ES-I3 (cell line): ENCODE results near the gene HEPHL1.

Experiments
- H3K36me3 ChIP-seq: 2 replicates; pipeline ENCODE4 v1.6.1; 2013; ENCODE audit warnings: mild to moderate bottlenecking, low read length, control low read depth, moderate library complexity; ENCODE audit not compliant: insufficient read depth
- H3K4me1 ChIP-seq: 2 replicates; pipeline ENCODE4 v1.6.1; 2013; ENCODE audit warnings: mild to moderate bottlenecking, control low read depth, low read length; ENCODE audit not compliant: insufficient read depth
- H3K9ac ChIP-seq: 2 replicates; pipeline ENCODE4 v1.6.1; 2013; ENCODE audit warnings: low read depth, mild to moderate bottlenecking, low read length, moderate library complexity
- H3K9me3 ChIP-seq: 2 replicates; pipeline ENCODE4 v1.6.1; 2013; ENCODE audit warnings: mild to moderate bottlenecking, low read length, moderate library complexity; ENCODE audit not compliant: control insufficient read depth, insufficient read depth

HEPHL1 gene

DNA sequence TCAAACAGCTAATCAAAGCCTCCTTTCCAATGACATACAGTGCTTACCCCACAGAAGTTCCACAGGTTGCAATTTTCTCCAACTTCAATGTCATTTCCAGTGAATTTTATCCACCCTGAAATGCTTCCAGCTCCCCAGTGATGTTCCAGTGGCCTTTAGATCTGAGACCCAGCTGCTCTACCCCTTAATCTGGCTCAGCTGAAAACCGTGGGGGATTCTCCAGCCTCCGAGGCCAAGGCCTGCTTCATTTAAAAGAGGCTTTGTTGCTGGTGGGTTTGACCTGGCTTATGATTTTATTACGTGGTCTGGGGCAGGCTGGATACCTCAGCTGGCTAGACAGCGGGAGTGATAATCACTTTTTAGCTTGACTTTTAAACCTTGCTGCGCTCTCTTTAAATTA is 10.9 kb downstream of the HEPHL1 start:
- no peaks in the 10 kb centered on the region for H3K9me3 ChIP-seq
- H3K36me3 ChIP-seq, result no peaks in the 10 kb centered on the region
- H3K9ac ChIP-seq, result no peak overlapping the region
- H3K4me1 ChIP-seq, result no peaks in the 10 kb centered on the region

DNA sequence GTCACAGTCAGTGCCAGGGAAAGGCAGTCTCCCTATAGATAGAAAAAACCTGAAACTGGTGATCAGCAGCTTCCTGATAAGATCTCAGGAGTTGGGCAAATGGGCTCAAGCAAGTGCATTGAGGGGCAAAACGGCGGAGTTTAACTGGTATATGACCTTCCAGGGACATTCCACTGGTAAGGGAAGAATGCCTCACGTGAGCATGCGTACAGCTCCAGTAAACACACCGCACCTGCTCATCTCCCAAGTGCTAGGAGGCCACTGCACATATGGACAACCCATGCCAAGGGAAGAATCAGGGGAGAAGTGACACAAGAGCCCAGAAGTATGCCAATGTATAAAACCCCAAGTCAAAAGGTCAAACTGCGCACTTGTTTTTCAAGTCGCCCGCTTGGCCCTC is 11.6 kb downstream of the HEPHL1 start:
- H3K4me1 ChIP-seq, result no peaks in the 10 kb centered on the region
- no peaks in the 10 kb centered on the region for H3K36me3 ChIP-seq
- no peak overlapping the region for H3K9ac ChIP-seq
- no peaks in the 10 kb centered on the region for H3K9me3 ChIP-seq

DNA sequence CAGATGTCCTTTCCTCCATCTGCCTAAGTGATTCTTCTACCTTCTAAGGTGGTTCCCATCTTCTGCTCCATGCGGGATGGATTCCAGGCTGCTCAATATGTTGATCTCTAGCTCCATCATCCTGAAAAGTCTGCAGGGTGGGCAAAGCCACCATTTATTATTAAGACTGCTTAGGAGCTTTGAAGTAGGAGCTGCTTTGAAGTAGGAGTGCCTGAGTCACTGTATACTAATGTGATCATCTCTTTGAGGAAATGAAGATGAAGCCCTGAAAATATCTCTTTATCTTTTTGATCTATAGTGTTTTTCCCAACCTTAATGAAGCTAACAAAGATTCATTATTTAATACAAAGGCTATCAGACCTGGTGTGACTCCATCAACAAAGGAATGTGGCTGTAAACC is 13.1 kb downstream of the HEPHL1 start:
- Histone ChIP-seq H3K36me3 (no peaks in the 10 kb centered on the region), H3K4me1 (no peaks in the 10 kb centered on the region), H3K9me3 (no peaks in the 10 kb centered on the region), H3K9ac (no peak overlapping the region)

DNA sequence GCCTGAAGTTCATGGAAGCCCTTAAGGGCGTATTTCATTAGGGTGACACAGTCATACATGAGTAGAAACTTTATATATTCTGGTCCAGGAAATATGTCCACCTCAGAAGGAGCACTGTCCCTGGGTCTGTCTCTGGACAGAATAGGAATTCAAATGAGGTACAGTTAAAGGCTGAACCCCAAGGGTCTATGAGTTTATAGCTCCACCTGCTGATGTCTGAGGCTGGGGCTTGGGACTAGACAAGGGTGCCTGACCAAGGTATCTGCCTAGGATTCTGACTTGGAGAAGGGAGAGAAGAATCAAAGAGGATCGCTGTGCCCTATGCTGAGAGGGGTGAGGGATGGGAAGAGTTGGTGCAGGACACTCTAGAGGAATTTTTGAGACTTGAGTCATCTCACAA is 14.9 kb downstream of the HEPHL1 start:
- H3K36me3 ChIP-seq, result no peaks in the 10 kb centered on the region
- H3K9me3 ChIP-seq, result no peaks in the 10 kb centered on the region
- no peak overlapping the region for H3K9ac ChIP-seq
- H3K4me1 ChIP-seq, result no peaks in the 10 kb centered on the region

DNA sequence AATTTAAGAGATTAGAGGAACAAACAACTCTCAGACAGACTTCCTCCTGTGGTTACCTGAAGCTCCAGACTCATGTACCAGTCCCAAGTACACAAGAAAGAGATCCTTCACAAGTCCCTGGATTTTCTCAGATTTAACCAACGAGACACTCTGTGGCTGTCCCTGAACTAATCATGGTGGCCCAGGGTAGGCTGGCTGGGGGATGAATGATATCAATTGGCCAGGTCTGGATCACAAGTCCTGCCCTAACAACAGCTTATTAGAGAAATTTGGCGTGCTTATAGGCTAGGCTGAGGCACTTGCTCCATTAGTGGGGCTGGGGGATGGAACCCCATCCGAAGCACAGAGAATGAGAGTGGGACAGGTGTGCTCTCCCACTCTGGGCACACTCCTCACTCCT is 22.1 kb downstream of the HEPHL1 start:
- Histone ChIP-seq H3K9me3 (no peaks in the 10 kb centered on the region), H3K9ac (no peak overlapping the region), H3K36me3 (no peaks in the 10 kb centered on the region), H3K4me1 (no peaks in the 10 kb centered on the region)

DNA sequence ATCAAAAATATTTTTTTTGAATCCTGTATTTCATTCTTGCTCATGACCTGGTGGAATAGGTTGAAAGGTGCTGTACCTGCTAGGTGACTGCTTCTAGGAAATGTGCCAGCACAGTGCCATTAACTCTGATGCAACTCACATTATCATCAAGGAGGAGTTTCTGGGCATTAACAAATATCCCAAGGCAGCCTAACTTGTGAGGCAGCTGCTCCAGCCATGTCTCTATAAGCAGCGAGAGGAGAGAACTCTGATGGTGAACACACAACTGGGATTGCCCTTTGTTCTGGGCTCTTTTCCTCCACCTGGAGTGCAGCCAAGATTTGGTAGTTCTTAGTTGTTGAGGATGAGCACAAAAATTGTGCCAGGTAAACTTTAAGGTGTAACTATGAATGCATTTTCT is 25.6 kb downstream of the HEPHL1 start:
- Histone ChIP-seq H3K9ac (no peak overlapping the region), H3K4me1 (no peaks in the 10 kb centered on the region), H3K9me3 (no peaks in the 10 kb centered on the region), H3K36me3 (no peaks in the 10 kb centered on the region)

DNA sequence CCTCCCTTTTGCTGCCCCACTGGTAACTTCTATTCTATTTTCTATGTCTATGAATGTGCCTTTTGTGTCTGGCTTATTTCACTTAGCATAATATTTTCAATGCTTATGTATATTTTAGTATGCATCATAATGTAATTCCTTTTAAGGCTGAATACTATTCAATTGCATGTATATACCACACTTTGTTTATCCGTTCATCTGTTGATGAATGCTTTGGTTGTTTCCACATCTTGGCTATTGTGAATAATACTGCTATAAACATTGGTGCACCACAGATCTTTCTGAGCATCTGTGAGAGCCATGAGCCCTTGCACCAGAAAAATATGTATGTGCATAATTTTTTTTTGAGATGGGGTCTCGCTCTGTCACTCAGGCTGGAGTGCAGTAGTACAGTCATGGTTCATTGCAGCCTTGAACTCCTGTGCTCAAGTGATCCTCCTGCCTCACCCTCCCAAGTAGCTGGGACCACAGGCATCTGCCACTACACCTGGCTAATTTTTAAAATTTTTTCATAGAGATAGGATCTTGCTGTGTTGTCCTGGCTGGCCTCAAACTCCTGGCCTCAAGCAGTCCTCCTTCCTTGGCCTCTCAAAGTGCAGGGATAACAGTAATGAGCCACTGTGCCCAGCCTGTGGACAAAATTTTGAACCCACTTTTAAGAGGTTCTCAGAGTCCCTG is 27.0 kb downstream of the HEPHL1 start:
- Histone ChIP-seq H3K4me1 (no peaks in the 10 kb centered on the region), H3K36me3 (no peaks in the 10 kb centered on the region), H3K9me3 (no peaks in the 10 kb centered on the region), H3K9ac (no peak overlapping the region)

DNA sequence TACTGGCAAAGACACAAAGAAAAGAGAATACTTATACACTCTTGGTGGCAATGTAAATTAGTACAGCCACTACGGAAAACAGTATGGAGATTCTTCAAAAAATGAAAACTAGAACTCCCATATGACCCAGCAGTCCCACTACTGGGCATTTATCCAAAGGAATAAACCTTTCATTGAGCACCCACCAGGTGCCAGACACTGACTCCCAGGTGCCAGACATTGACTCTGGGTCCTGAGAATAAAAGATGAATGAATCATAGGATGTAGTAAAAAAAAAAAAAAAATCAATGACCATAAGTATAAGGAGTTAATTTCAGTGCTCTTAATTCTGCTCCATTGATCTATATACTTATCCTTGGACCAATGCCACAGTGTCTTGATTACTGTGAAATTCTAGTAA is 28.2 kb downstream of the HEPHL1 start:
- no peaks in the 10 kb centered on the region for H3K36me3 ChIP-seq
- H3K9me3 ChIP-seq, result no peaks in the 10 kb centered on the region
- H3K9ac ChIP-seq, result no peak overlapping the region
- no peaks in the 10 kb centered on the region for H3K4me1 ChIP-seq

DNA sequence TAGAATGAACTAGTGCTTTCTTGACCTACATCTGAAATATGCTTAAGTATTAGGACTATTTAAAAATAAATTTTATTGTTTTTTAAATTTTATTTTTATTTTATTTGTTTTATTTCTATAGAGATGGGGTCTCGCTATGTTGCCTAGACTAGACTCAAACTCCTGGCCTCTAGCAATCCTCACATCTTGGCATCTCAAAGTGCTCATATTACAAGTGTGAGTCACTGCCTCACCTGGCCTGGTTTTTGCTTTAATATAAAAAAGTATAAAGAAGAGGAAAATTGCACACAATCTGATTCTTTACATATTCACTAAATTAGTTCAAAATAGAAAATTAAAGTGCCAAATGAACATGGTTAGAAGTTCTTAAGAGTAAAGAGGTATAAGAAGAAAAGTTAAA is 37.5 kb downstream of the HEPHL1 start:
- no peak overlapping the region for H3K9ac ChIP-seq
- H3K36me3 ChIP-seq, result no peaks in the 10 kb centered on the region
- no peaks in the 10 kb centered on the region for H3K9me3 ChIP-seq
- no peaks in the 10 kb centered on the region for H3K4me1 ChIP-seq

DNA sequence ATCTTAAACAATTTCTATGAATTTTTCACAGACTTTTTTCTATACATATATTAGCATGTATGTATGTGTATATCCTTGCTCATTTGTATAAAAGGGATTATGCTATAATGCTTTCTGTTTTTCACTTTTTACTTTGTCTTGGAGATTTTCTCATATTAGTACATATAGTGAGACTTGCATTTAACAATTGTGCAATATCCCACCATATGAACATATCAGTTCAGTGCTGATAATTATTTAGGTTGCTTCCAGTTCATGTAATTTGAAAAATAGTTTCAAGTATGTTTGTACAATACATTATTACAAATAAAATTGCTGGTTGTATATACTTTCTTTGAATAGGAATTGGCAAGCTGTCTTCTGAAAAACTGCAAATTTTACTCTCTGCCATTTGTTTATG is 37.9 kb downstream of the HEPHL1 start:
- Histone ChIP-seq H3K36me3 (no peaks in the 10 kb centered on the region), H3K9me3 (no peaks in the 10 kb centered on the region), H3K9ac (no peak overlapping the region), H3K4me1 (no peaks in the 10 kb centered on the region)

DNA sequence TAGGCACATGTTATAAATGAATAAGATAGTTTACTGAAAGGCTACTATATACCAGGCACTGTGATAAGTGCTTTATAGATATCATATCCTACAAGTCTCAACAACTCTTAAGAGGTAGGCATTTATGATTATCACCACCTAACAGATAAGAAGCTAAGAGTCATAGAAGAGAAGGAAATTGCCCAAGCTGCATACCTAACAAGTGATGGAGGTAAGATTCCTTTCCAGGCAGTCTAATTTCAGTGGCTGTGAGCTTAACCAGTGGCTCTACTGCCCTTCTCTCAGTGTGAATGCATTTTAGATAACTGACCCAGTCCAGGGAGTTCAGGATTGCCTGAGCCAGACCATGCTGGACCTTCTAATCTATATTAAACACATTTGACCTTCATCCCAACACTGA is 39.2 kb downstream of the HEPHL1 start:
- Histone ChIP-seq H3K9me3 (no peaks in the 10 kb centered on the region), H3K36me3 (no peaks in the 10 kb centered on the region), H3K4me1 (no peaks in the 10 kb centered on the region), H3K9ac (no peak overlapping the region)

DNA sequence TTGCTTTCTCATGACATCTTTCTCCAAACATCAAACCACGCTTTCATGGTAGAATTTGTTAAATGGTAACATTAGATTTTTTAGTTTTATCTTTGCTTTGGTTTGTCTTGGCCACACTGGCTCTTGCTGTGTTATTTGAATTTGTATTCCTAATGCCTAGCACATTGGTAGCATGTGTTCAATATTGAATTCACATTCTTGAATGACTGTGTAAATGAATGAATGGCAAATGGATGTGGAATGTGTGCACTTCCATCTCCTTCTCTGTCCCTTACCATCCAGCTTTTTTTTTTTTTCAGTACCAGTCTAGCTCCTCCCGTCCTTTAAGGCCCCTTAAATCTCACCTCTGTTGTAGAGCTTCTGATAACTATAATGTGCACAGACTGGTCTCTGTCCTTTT is 41.2 kb downstream of the HEPHL1 start:
- Histone ChIP-seq H3K9me3 (no peaks in the 10 kb centered on the region), H3K9ac (no peak overlapping the region), H3K36me3 (no peaks in the 10 kb centered on the region), H3K4me1 (no peaks in the 10 kb centered on the region)

DNA sequence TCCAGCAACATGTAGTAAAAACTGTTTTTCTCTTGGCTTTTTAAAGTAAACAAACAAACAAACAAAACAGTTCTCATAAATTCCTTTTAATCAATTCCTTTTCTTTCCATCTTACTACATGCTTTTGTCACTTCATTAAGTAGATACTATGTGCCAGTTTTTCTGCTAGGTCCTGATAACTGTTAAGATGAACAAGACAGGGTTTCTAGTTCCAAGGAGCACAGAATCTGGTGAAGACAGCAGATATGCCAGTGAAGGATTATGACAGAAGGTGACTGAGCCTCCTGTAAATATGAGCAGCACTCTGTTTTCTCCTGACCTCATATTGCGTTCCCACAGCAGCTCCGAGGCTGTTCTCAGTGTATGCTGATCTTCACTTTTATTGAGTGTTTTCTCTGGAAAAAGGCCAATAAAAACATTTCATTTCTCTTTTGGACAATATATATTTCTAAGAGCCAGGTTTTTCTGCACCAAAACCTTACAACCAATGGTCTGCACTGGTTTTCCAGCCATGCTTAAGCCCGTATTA is 45.8 kb downstream of the HEPHL1 start:
- Histone ChIP-seq H3K9me3 (no peaks in the 10 kb centered on the region), H3K9ac (no peak overlapping the region), H3K36me3 (no peaks in the 10 kb centered on the region), H3K4me1 (no peaks in the 10 kb centered on the region)

DNA sequence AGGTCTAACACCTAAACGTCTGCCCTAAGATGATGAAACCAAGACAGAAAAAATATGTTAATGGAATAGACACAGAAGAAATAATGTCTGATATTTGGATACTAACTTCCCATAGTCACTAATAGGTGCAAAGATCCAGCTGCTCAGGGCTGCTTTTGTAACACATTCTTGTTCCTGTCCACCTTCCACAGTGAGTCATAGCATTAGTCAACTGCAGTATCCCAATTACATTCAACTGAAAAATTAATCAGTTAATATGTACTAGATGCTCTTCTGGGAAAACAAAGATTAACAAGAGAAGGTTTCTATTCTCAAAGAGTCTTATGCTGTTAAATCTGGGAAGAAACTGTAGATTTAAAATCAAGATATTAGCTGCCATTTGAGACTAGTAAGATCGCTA is 47.6 kb downstream of the HEPHL1 start:
- Histone ChIP-seq H3K9me3 (no peaks in the 10 kb centered on the region), H3K4me1 (no peaks in the 10 kb centered on the region)

DNA sequence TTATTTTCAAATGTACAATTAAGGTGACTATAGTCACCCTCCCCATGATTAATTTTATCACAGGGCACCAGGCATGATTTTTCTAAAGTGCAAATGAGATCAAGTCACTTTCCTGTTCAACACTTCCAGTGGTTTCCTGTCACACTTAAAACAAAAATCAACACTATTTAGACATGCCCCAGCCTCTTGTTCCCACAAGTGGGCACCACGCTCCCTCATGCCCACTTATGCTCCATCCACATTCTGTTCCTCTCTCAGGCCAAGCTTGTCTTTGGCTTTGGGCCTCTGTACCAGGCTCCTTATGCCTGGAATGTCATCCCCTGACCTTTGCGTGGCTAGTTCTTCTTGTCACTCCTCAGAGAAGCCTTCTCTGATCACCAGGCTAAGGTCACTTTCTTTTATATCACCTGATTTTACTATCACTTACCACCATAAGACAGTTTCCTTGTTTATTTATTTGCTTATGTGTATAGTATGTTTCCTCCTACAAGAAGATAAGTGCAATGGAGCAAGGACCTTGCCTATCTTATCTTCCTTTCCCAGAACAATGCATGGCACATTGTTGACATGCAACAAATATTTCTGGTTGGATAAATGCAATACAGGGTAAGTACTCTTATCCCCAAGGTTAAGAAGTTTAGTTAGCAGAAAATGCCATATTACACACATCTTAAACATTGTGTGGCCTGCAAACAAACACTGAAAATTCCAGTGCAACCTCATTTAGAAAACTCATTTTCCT is 56.6 kb downstream of the HEPHL1 start:
- Histone ChIP-seq H3K36me3 (no peaks in the 10 kb centered on the region), H3K4me1 (no peaks in the 10 kb centered on the region), H3K9me3 (no peaks in the 10 kb centered on the region), H3K9ac (no peak overlapping the region)

More for the DNA sequence above, 47.6 kb downstream of the HEPHL1 start:
- Histone ChIP-seq H3K9ac (no peak overlapping the region), H3K36me3 (no peaks in the 10 kb centered on the region)
